Lower lobe of right lung (tissue), 2 donors: ENCODE data around the gene OR2C3. TPM values are rescaled to one million over a fixed set of nuclear protein-coding genes. Genes with fewer than 3 reads are reported as not detected.

Experiments used
- ATAC-seq, 2 donors: fragments of 200-7000 bp; cut with Tn5 transposase; one replicate each; pipeline ENCODE4 v1.9.1; 2020 to 2022; ENCODE audit warnings: mild to moderate bottlenecking in 2 of 2, moderate library complexity in 2 of 2
- DNase-seq: peaks from one replicate; pipeline ENCODE4 v3.0.0-alpha.2; 2020
- H3K27ac ChIP-seq: fragments of 200-600 bp; one replicate; pipeline ENCODE4 v1.8.0; 2022
- H3K27me3 ChIP-seq: fragments of 200-600 bp; one replicate; pipeline ENCODE4 v1.8.0; 2022; ENCODE audit warnings: low read depth
- H3K36me3 ChIP-seq: fragments of 200-600 bp; one replicate; pipeline ENCODE4 v1.8.0; 2022; ENCODE audit warnings: mild to moderate bottlenecking
- H3K4me1 ChIP-seq: fragments of 200-600 bp; one replicate; pipeline ENCODE4 v1.8.0; 2022
- H3K4me3 ChIP-seq: fragments of 200-600 bp; one replicate; pipeline ENCODE4 v1.8.0; 2022; ENCODE audit warnings: mild to moderate bottlenecking
- H3K9me3 ChIP-seq: fragments of 200-600 bp; one replicate; pipeline ENCODE4 v1.8.0; 2022
- CTCF ChIP-seq: fragments of 200-600 bp; IDR thresholded peaks from one replicate; pipeline ENCODE4 v1.8.0; 2022; ENCODE audit warnings: antibody characterized with exemption, mild to moderate bottlenecking
- intact Hi-C: fragments of 100-400 bp; cut with DNase I; formaldehyde crosslinking; loops from one replicate; pipeline ENCODE4 v1.11.0; 2022
- total RNA-seq: library from RNA; stranded (reverse); fragmentation: NEBNext Ultra II Directional; extraction: Animal tissue kit (Norgen Biotek cat#: 25700); gene quantifications from one replicate; pipeline ENCODE4 v1.2.1, GENCODE V29; 2021
- donor health status: DM: no; HTN: yes; CAD: no; lungs with severe emphysema.

The OR2C3 gene
- total RNA-seq, 1 donor from 2014 or later, result 0.06 TPM

- H3K27me3 ChIP-seq, result peaks cover 9% of the 10 kb centered on the region
- no peaks in the 10 kb centered on the region for H3K9me3 ChIP-seq
- H3K4me3 ChIP-seq, result no peak overlapping the region
- H3K36me3 ChIP-seq, result no peaks in the 10 kb centered on the region
- DNase-seq, result no peak
- H3K27ac ChIP-seq, result no peak overlapping the region
- intact Hi-C loops, result no loop called here
- TF ChIP-seq CTCF, result no peak
- no peak for ATAC-seq
- H3K4me1 ChIP-seq, result no peaks in the 10 kb centered on the region
These were observed 17.7 kb downstream of the OR2C3 start for GRCh38 chr1:247518613-247518891.

GRCh38 chr1:247517795-247518612 lies 18.2 kb downstream of the OR2C3 start:
- DNase-seq (no peak), ATAC-seq (peak; percentile 37 to 42)
- peak overlapping the region; percentile 3 for H3K4me3 ChIP-seq
- no peak overlapping the region for H3K27ac ChIP-seq
- no peaks in the 10 kb centered on the region for H3K4me1 ChIP-seq
- peaks cover 9% of the 10 kb centered on the region for H3K27me3 ChIP-seq
- intact Hi-C loops, result no loop called here
- no peak for TF ChIP-seq CTCF
- H3K36me3 ChIP-seq, result no peaks in the 10 kb centered on the region
- no peaks in the 10 kb centered on the region for H3K9me3 ChIP-seq

GRCh38 chr1:247506831-247507230 lies 29.4 kb downstream of the OR2C3 start:
- no peaks in the 10 kb centered on the region for H3K27me3 ChIP-seq
- H3K4me1 ChIP-seq, result no peaks in the 10 kb centered on the region
- no peak for DNase-seq
- ATAC-seq, result no peak
- TF ChIP-seq CTCF, result no peak
- no peak overlapping the region for H3K27ac ChIP-seq
- no peaks in the 10 kb centered on the region for H3K36me3 ChIP-seq
- no peaks in the 10 kb centered on the region for H3K9me3 ChIP-seq
- intact Hi-C loops, result no loop called here
- no peak overlapping the region for H3K4me3 ChIP-seq

GRCh38 chr1:247500865-247501264 lies 35.4 kb downstream of the OR2C3 start:
- no peaks in the 10 kb centered on the region for H3K27me3 ChIP-seq
- no peaks in the 10 kb centered on the region for H3K4me1 ChIP-seq
- H3K4me3 ChIP-seq, result no peak overlapping the region
- intact Hi-C loops, result no loop called here
- no peaks in the 10 kb centered on the region for H3K36me3 ChIP-seq
- H3K9me3 ChIP-seq, result no peaks in the 10 kb centered on the region
- no peak overlapping the region for H3K27ac ChIP-seq
- TF ChIP-seq CTCF, result no peak
- ATAC-seq, result no peak
- no peak for DNase-seq

- Histone ChIP-seq H3K27ac (no peak overlapping the region), H3K4me3 (no peak overlapping the region)
- DNase-seq, result no peak
These were observed 39.5 kb downstream of the OR2C3 start for GRCh38 chr1:247496581-247497285.

More at GRCh38 chr1:247496581-247497285, 39.5 kb downstream of the OR2C3 start:
- ATAC-seq, result no peak
- no peaks in the 10 kb centered on the region for H3K36me3 ChIP-seq
- H3K4me1 ChIP-seq, result no peaks in the 10 kb centered on the region
- intact Hi-C loops, result no loop called here
- no peak for TF ChIP-seq CTCF
- H3K27me3 ChIP-seq, result no peaks in the 10 kb centered on the region
- H3K9me3 ChIP-seq, result no peaks in the 10 kb centered on the region
